Astrocyte of the spinal cord (primary cell): Measurements from ENCODE around the gene AADAC.
A peak's percentile ranks its signal among the peaks of the same experiment; 100 is the strongest.

ENCODE experiments used
- DNase-seq: peaks from one replicate; pipeline ENCODE4 v3.0.0; 2011; ENCODE audit warnings: low read depth, low spot score
- H3K4me3 ChIP-seq: 2 replicates; pipeline ENCODE4 v1.5.1; 2011; ENCODE audit warnings: low read depth, mild to moderate bottlenecking, low read length, moderate library complexity
- in situ Hi-C: cut with HindIII; loops from 2 replicates; pipeline ENCODE4 v1.10.0; 2017; ENCODE audit warnings: low sequenced_read_pairs
- TF ChIP-seq, protein P1 (sequence below): IDR thresholded peaks from 2 replicates; pipeline ENCODE4 v1.5.1; 2012; ENCODE audit warnings: low read depth, mild to moderate bottlenecking, low read length, inconsistent platforms

The AADAC gene

GRCh38 chr3:151835751-151836525, 22.0 kb downstream of the AADAC start:
- in situ Hi-C loops, result no loop called here
- TF ChIP-seq, protein P1, sequence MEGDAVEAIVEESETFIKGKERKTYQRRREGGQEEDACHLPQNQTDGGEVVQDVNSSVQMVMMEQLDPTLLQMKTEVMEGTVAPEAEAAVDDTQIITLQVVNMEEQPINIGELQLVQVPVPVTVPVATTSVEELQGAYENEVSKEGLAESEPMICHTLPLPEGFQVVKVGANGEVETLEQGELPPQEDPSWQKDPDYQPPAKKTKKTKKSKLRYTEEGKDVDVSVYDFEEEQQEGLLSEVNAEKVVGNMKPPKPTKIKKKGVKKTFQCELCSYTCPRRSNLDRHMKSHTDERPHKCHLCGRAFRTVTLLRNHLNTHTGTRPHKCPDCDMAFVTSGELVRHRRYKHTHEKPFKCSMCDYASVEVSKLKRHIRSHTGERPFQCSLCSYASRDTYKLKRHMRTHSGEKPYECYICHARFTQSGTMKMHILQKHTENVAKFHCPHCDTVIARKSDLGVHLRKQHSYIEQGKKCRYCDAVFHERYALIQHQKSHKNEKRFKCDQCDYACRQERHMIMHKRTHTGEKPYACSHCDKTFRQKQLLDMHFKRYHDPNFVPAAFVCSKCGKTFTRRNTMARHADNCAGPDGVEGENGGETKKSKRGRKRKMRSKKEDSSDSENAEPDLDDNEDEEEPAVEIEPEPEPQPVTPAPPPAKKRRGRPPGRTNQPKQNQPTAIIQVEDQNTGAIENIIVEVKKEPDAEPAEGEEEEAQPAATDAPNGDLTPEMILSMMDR, result no peak
- peak; percentile 77 for DNase-seq
- no peak overlapping the region for H3K4me3 ChIP-seq

DNA sequence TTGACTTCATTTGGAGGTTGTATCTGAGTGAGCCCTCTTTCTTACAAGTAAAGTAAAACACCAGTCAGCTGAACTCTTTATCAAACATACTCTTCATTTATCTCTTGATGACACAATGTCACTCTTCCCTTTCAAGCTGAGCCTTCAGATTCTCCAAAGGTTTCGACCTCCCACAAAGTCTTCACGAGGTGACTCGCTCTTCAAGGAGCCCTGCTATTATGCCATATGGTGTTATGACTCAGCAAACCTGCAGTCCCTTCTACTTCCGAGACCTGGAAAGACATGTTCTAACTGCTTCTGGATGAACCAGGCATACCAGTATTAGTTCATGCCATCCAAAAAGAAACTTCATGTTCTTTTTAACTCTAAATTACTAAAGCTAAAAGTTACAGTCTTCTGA, 23.1 kb downstream of the AADAC start:
- in situ Hi-C loops, result no loop called here

DNA sequence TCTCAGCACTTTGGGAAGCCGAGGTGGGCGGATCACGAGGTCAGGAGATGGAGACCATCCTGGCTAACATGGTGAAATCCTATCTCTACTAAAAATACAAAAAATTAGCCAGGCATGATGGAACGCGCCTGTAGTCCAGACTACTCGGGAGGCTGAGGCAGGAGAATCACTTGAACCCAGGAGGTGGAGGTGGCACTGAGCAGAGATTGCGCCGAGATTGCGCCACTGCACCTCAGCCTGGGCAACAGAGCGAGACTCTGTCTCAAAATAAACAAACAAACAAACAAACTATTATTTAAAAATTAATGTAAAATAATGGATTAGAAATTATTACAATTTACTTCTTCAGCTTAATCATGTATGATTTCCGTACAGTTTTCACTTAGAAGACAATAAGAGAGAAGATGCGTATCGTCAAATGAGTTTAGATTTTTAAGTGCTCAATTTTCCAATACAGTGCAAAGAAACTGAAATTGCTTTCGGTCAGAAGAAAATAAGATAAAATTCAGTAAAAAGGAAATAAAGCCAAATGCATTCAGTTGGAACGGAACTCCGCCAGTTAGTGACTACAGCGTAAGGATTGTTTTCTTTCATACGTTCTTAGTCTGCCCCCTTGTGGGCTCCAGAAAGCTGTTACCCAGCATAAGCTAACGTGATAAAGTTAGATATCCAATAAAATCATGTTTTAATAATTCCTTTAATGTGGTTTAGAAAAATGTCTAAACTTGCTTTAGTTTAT, 24.8 kb downstream of the AADAC start:
- TF ChIP-seq, protein P1, result peak; percentile 77
- in situ Hi-C loops, result no loop called here

More for the DNA sequence above, 23.1 kb downstream of the AADAC start:
- H3K4me3 ChIP-seq, result no peak overlapping the region
- peak; percentile 77 for DNase-seq
- TF ChIP-seq, protein P1, result no peak

DNA sequence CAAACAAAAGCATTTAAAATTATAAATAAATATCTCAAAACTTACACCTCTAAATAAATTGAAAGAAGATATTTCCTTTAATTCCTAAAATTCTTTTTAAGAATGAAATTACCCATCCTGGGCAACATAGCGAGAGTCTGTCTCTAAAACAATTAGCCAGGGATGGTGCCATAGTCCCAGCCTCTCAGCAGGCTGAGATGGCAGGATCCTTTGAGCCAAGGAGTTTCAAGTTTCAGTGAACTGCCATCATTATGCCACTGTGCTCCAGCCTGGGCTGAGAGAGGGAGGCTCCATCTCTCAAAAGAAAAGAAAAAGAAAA, 25.4 kb downstream of the AADAC start:
- no peak overlapping the region for H3K4me3 ChIP-seq
- DNase-seq, result no peak
- in situ Hi-C loops, result no loop called here
- TF ChIP-seq, protein P1, result no peak

More for the DNA sequence above, 24.8 kb downstream of the AADAC start:
- H3K4me3 ChIP-seq, result no peak overlapping the region
- DNase-seq, result peak; percentile 82

- TF ChIP-seq, protein P1, result no peak
- in situ Hi-C loops, result no loop called here
- no peak overlapping the region for H3K4me3 ChIP-seq
- peak; percentile 23 for DNase-seq
Measured at GRCh38 chr3:151841801-151842200, 27.9 kb downstream of the AADAC start.

DNA sequence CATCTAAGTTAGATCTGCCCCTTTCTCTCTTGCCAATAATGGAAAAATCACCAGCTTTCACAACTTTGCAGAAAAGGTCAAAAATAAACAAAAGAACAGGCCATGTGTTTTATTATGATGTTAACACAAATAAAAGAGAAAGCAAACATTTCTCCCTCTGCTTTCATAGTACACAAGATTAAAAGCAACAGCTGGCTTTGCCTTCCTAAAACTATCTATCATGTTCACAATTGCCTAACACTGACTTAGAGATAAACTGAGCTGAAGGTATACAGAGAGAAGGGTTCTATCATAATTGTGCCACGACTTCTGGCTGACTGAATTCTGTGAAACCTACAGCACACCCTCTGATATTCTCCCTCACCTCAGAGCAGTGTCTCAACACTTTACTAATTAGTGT, 29.4 kb downstream of the AADAC start:
- in situ Hi-C loops, result no loop called here
- TF ChIP-seq, protein P1, result no peak
- H3K4me3 ChIP-seq, result no peak overlapping the region
- DNase-seq, result no peak
